Ascending aorta (tissue), 2 donors: ENCODE results near the gene SPTBN5. TPM values are rescaled to one million over a fixed set of nuclear protein-coding genes. Genes with fewer than 3 reads are reported as not detected.

ENCODE experiments used
- DNase-seq, 2 donors: peaks; one replicate each; pipeline ENCODE4 v3.0.0-alpha.2; 2019; ENCODE audit warnings: low spot score in 2 of 2
- H3K27ac ChIP-seq, 2 donors: fragments of 200-600 bp; sonication (generic); one replicate each; pipeline ENCODE4 v1.5.1; 2016 to 2017; ENCODE audit warnings: mild to moderate bottlenecking in 1 of 2
- H3K27me3 ChIP-seq: fragments of 200-600 bp; sonication (generic); one replicate; pipeline ENCODE4 v1.5.1; 2017
- H3K36me3 ChIP-seq, 2 donors: fragments of 200-600 bp; sonication (generic); one replicate each; pipeline ENCODE4 v1.5.1; 2016
- H3K4me1 ChIP-seq, 2 donors: fragments of 200-600 bp; sonication (generic); one replicate each; pipeline ENCODE4 v1.5.1; 2016 to 2017; ENCODE audit warnings: mild to moderate bottlenecking in 1 of 2
- H3K4me3 ChIP-seq, 2 donors: fragments of 200-600 bp; sonication (generic); one replicate each; pipeline ENCODE4 v1.5.1; 2016 to 2017; ENCODE audit warnings: mild to moderate bottlenecking in 1 of 2
- H3K9me3 ChIP-seq, 2 donors: fragments of 200-600 bp; sonication (generic); one replicate each; pipeline ENCODE4 v1.5.1; 2016
- CTCF ChIP-seq, 3 experiments: fragments of 200-600 bp in 2 of 3; fragments of 450-650 bp in 1 of 3; sonication (generic) in 2 of 3; IDR thresholded peaks; one replicate each; pipeline ENCODE4 v1.5.1; 2016 to 2019; ENCODE audit warnings: antibody characterized with exemption in 3 of 3, mild to moderate bottlenecking in 1 of 3, moderate library complexity in 1 of 3
- intact Hi-C: fragments of 100-400 bp; cut with DNase I; formaldehyde crosslinking; loops from one replicate; pipeline ENCODE4 v1.15.1; 2023
- total RNA-seq: library from RNA; depleted of rRNA; stranded (reverse); fragments of >200 nt; gene quantifications from one replicate; pipeline ENCODE4 v1.1.0, GENCODE V29; 2016

The SPTBN5 gene
- total RNA-seq, 1 donor from 2014 or later, result 1.5 TPM

- H3K9me3 ChIP-seq, result no peaks in the 10 kb centered on the region
- no peak for DNase-seq
- peaks cover 0 to 3% of the 10 kb centered on the region in 2 donors for H3K4me1 ChIP-seq
- TF ChIP-seq CTCF (IDR thresholded peaks at IDR 0.05), result no peak
- intact Hi-C loops, result loop anchor here (5.0 kb wide), 2 partner anchors 73 to 128 kb away; partner anchors contain the start of genes JMJD7 and MAPKBP1
- H3K27ac ChIP-seq, result no peak overlapping the region
- peaks cover 41 to 44% of the 10 kb centered on the region in 2 donors for H3K36me3 ChIP-seq
- no peaks in the 10 kb centered on the region for H3K27me3 ChIP-seq
- H3K4me3 ChIP-seq, result no peak overlapping the region
Measured at GRCh38 chr15:41900526-41901380, 6.9 kb upstream of the SPTBN5 start.

GRCh38 chr15:41899854-41900442, 6.1 kb upstream of the SPTBN5 start:
- no peak for DNase-seq
- no peak for TF ChIP-seq CTCF (IDR thresholded peaks at IDR 0.05)
- Histone ChIP-seq H3K36me3 (peaks cover 37 to 38% of the 10 kb centered on the region in 2 donors), H3K4me3 (no peak overlapping the region), H3K27ac (no peak overlapping the region), H3K9me3 (no peaks in the 10 kb centered on the region), H3K27me3 (no peaks in the 10 kb centered on the region), H3K4me1 (peaks cover 0 to 6% of the 10 kb centered on the region in 2 donors)
- intact Hi-C loops, result loop anchor here (5.0 kb wide), 3 partner anchors 73 to 157 kb away; partner anchors contain the start of genes JMJD7 and MAPKBP1

GRCh38 chr15:41897363-41897799, 3.5 kb upstream of the SPTBN5 start:
- peaks cover 34 to 37% of the 10 kb centered on the region in 2 donors for H3K36me3 ChIP-seq
- no peaks in the 10 kb centered on the region for H3K27me3 ChIP-seq
- intact Hi-C loops, result loop anchor here (5.0 kb wide), 1 partner anchor 160 kb away; no protein-coding TSS in a partner anchor
- no peak overlapping the region for H3K27ac ChIP-seq
- no peak for DNase-seq
- no peak for TF ChIP-seq CTCF (IDR thresholded peaks at IDR 0.05)
- no peak overlapping the region for H3K4me3 ChIP-seq
- H3K9me3 ChIP-seq, result no peaks in the 10 kb centered on the region
- peaks cover 0 to 12% of the 10 kb centered on the region in 2 donors for H3K4me1 ChIP-seq

- Histone ChIP-seq H3K27ac (no peak overlapping the region), H3K27me3 (no peaks in the 10 kb centered on the region), H3K4me3 (no peak overlapping the region), H3K36me3 (peaks cover 28 to 35% of the 10 kb centered on the region in 2 donors), H3K9me3 (no peaks in the 10 kb centered on the region), H3K4me1 (peaks cover 0 to 12% of the 10 kb centered on the region in 2 donors)
- intact Hi-C loops, result loop anchor here (5.0 kb wide), 1 partner anchor 161 kb away; no protein-coding TSS in a partner anchor
- TF ChIP-seq CTCF (IDR thresholded peaks at IDR 0.05), result no peak
- no peak for DNase-seq
Measured at GRCh38 chr15:41896566-41896965, 2.7 kb upstream of the SPTBN5 start.

GRCh38 chr15:41895957-41896356, 2.1 kb upstream of the SPTBN5 start:
- Histone ChIP-seq H3K27me3 (no peaks in the 10 kb centered on the region), H3K4me3 (no peak overlapping the region), H3K27ac (peak overlapping the region; percentile 66 to 76), H3K4me1 (peaks cover 0 to 12% of the 10 kb centered on the region in 2 donors), H3K36me3 (peaks cover 23 to 29% of the 10 kb centered on the region in 2 donors), H3K9me3 (no peaks in the 10 kb centered on the region)
- TF ChIP-seq CTCF (IDR thresholded peaks at IDR 0.05), result no peak
- DNase-seq, result no peak
- intact Hi-C loops, result loop anchor here (2.0 to 5.0 kb wide), 2 partner anchors 77 to 161 kb away; partner anchors contain the start of gene EHD4
